Activated T-helper 2 cell treated with anti-CD3 and anti-CD28 coated beads, Interferon-gamma antibody, Interleukin-2, Interleukin-4, amounts not matched to agents 10 μg/mL and 5 μg/mL and 100 μg/mL, durations not matched to agents 14 hours and 24 hours and 36 hours (primary cell): ENCODE data around the gene RBM39. TPM values are rescaled to one million over a fixed set of nuclear protein-coding genes. Genes with fewer than 3 reads are reported as not detected.

Source experiments
- DNase-seq: peaks from one replicate; pipeline ENCODE4 v3.0.0; 2021; ENCODE audit warnings: low spot score
- H3K27ac Mint-ChIP-seq: one replicate; pipeline ENCODE4 v1.8.0; 2021; ENCODE audit warnings: mixed read lengths
- H3K27me3 Mint-ChIP-seq: one replicate; pipeline ENCODE4 v1.8.0; 2021; ENCODE audit warnings: low read depth, mixed read lengths
- H3K36me3 Mint-ChIP-seq: one replicate; pipeline ENCODE4 v1.8.0; 2021; ENCODE audit warnings: low read depth, mixed read lengths
- H3K4me1 Mint-ChIP-seq: one replicate; pipeline ENCODE4 v1.8.0; 2021; ENCODE audit warnings: low read depth, mixed read lengths
- H3K4me3 Mint-ChIP-seq: one replicate; pipeline ENCODE4 v1.8.0; 2021; ENCODE audit warnings: low read depth, mild to moderate bottlenecking, moderate library complexity, mixed read lengths
- H3K9me3 Mint-ChIP-seq: one replicate; pipeline ENCODE4 v1.8.0; 2021; ENCODE audit warnings: mixed read lengths
- intact Hi-C: fragments of 100-400 bp; cut with micrococcal nuclease; formaldehyde crosslinking; loops from one replicate; pipeline ENCODE4 v1.15.1; 2023
- total RNA-seq: library from RNA; stranded (reverse); gene quantifications from 2 replicates; pipeline ENCODE4 v1.2.3, GENCODE V29; 2022

The RBM39 gene
- total RNA-seq, 1 donor from 2014 or later: 358 TPM

GRCh38 chr20:35742741-35743523, 872 bp upstream of the RBM39 start:
- H3K4me1 Mint-ChIP-seq: peaks cover 34% of the 10 kb centered on the region
- no peaks in the 10 kb centered on the region for H3K27me3 Mint-ChIP-seq
- H3K4me3 Mint-ChIP-seq: peak overlapping the region; percentile 97
- H3K27ac Mint-ChIP-seq: peak overlapping the region; percentile 99
- peaks cover 37% of the 10 kb centered on the region for H3K36me3 Mint-ChIP-seq
- intact Hi-C loops: loop anchor here (1.0 to 5.0 kb wide), 8 partner anchors 28 to 651 kb away; partner anchors contain the start of genes CEP250, CPNE1, NFS1 and RBM12
- H3K9me3 Mint-ChIP-seq: no peaks in the 10 kb centered on the region
- DNase-seq: no peak

- no peaks in the 10 kb centered on the region for H3K9me3 Mint-ChIP-seq
- DNase-seq: no peak
- H3K4me1 Mint-ChIP-seq: peaks cover 42% of the 10 kb centered on the region
- H3K4me3 Mint-ChIP-seq: peak overlapping the region; percentile 97
- H3K27me3 Mint-ChIP-seq: no peaks in the 10 kb centered on the region
- H3K27ac Mint-ChIP-seq: peak overlapping the region; percentile 54
- H3K36me3 Mint-ChIP-seq: peaks cover 70% of the 10 kb centered on the region
- intact Hi-C loops: loop anchor here (5.0 kb wide), 2 partner anchors 143 to 647 kb away; partner anchors contain the start of gene TRPC4AP
These were observed 2.5 kb downstream of the RBM39 start for GRCh38 chr20:35739294-35740163.

GRCh38 chr20:35738410-35739179, 3.5 kb downstream of the RBM39 start:
- peak overlapping the region; percentile 52 for H3K4me3 Mint-ChIP-seq
- H3K36me3 Mint-ChIP-seq: peaks cover 79% of the 10 kb centered on the region
- no peaks in the 10 kb centered on the region for H3K9me3 Mint-ChIP-seq
- peaks cover 45% of the 10 kb centered on the region for H3K4me1 Mint-ChIP-seq
- H3K27me3 Mint-ChIP-seq: no peaks in the 10 kb centered on the region
- peak overlapping the region; percentile 25 for H3K27ac Mint-ChIP-seq
- intact Hi-C loops: no loop called here
- no peak for DNase-seq

- Mint-ChIP-seq H3K9me3 (no peaks in the 10 kb centered on the region), H3K4me1 (peaks cover 41% of the 10 kb centered on the region), H3K36me3 (peaks cover 86% of the 10 kb centered on the region), H3K4me3 (peak overlapping the region; percentile 52), H3K27ac (peak overlapping the region; percentile 25), H3K27me3 (no peaks in the 10 kb centered on the region)
- DNase-seq: no peak
- intact Hi-C loops: no loop called here
These were observed 4.2 kb downstream of the RBM39 start for GRCh38 chr20:35737865-35738333.

GRCh38 chr20:35735826-35736470, 6.1 kb downstream of the RBM39 start:
- intact Hi-C loops: no loop called here
- peak overlapping the region; percentile 30 for H3K4me3 Mint-ChIP-seq
- peak overlapping the region; percentile 33 for H3K27ac Mint-ChIP-seq
- no peak for DNase-seq
- peaks cover 47% of the 10 kb centered on the region for H3K4me1 Mint-ChIP-seq
- no peaks in the 10 kb centered on the region for H3K9me3 Mint-ChIP-seq
- no peaks in the 10 kb centered on the region for H3K27me3 Mint-ChIP-seq
- peaks cover 92% of the 10 kb centered on the region for H3K36me3 Mint-ChIP-seq

GRCh38 chr20:35734777-35735649, 7.0 kb downstream of the RBM39 start:
- Mint-ChIP-seq H3K27ac (no peak overlapping the region), H3K9me3 (no peaks in the 10 kb centered on the region), H3K4me3 (no peak overlapping the region), H3K36me3 (peaks cover 91% of the 10 kb centered on the region), H3K27me3 (no peaks in the 10 kb centered on the region), H3K4me1 (peaks cover 45% of the 10 kb centered on the region)
- no peak for DNase-seq
- intact Hi-C loops: no loop called here

GRCh38 chr20:35734374-35734773, 7.7 kb downstream of the RBM39 start:
- Mint-ChIP-seq H3K4me3 (peak overlapping the region; percentile 27), H3K27me3 (no peaks in the 10 kb centered on the region), H3K27ac (peak overlapping the region; percentile 19), H3K9me3 (no peaks in the 10 kb centered on the region), H3K36me3 (peaks cover 91% of the 10 kb centered on the region), H3K4me1 (peaks cover 41% of the 10 kb centered on the region)
- intact Hi-C loops: no loop called here
- DNase-seq: no peak

- Mint-ChIP-seq H3K4me3 (peak overlapping the region; percentile 8), H3K27ac (no peak overlapping the region), H3K9me3 (no peaks in the 10 kb centered on the region)
These were observed 9.4 kb downstream of the RBM39 start for GRCh38 chr20:35732644-35732982.

GRCh38 chr20:35731862-35732643, 10.0 kb downstream of the RBM39 start:
- H3K4me3 Mint-ChIP-seq: no peak overlapping the region
- DNase-seq: no peak
- H3K36me3 Mint-ChIP-seq: peaks cover 81% of the 10 kb centered on the region
- no peaks in the 10 kb centered on the region for H3K9me3 Mint-ChIP-seq
- peak overlapping the region; percentile 6 for H3K27ac Mint-ChIP-seq
- no peaks in the 10 kb centered on the region for H3K27me3 Mint-ChIP-seq
- peaks cover 30% of the 10 kb centered on the region for H3K4me1 Mint-ChIP-seq
- intact Hi-C loops: no loop called here

More at GRCh38 chr20:35732644-35732982, 9.4 kb downstream of the RBM39 start:
- DNase-seq: no peak
- Mint-ChIP-seq H3K27me3 (no peaks in the 10 kb centered on the region), H3K36me3 (peaks cover 82% of the 10 kb centered on the region), H3K4me1 (peaks cover 30% of the 10 kb centered on the region)
- intact Hi-C loops: no loop called here

- DNase-seq: no peak
- intact Hi-C loops: no loop called here
- peaks cover 34% of the 10 kb centered on the region for H3K4me1 Mint-ChIP-seq
These were observed 10.6 kb downstream of the RBM39 start for GRCh38 chr20:35731469-35731788.

More at GRCh38 chr20:35731469-35731788, 10.6 kb downstream of the RBM39 start:
- Mint-ChIP-seq H3K27ac (no peak overlapping the region), H3K36me3 (peaks cover 81% of the 10 kb centered on the region), H3K27me3 (no peaks in the 10 kb centered on the region), H3K4me3 (no peak overlapping the region), H3K9me3 (no peaks in the 10 kb centered on the region)
